Nephron progenitor cell (in vitro differentiated cells): ENCODE data around the gene KCNMB1.

Experiments used
- DNase-seq: peaks from one replicate; pipeline ENCODE4 v3.0.0; 2021
- H3K27ac Mint-ChIP-seq: 2 replicates; pipeline ENCODE4 v1.8.0; 2021; ENCODE audit warnings: mild to moderate bottlenecking, moderate library complexity, mixed read lengths
- H3K27me3 Mint-ChIP-seq: 2 replicates; pipeline ENCODE4 v1.8.0; 2021; ENCODE audit warnings: mild to moderate bottlenecking, low read depth, mixed read lengths; ENCODE audit not compliant: poor library complexity
- H3K36me3 Mint-ChIP-seq: 2 replicates; pipeline ENCODE4 v1.8.0; 2021; ENCODE audit warnings: low read depth, mixed read lengths
- H3K4me1 Mint-ChIP-seq: 2 replicates; pipeline ENCODE4 v1.8.0; 2021; ENCODE audit warnings: mixed read lengths
- H3K4me3 Mint-ChIP-seq: 2 replicates; pipeline ENCODE4 v1.8.0; 2021; ENCODE audit warnings: mild to moderate bottlenecking, moderate library complexity, mixed read lengths
- H3K9me3 Mint-ChIP-seq: 2 replicates; pipeline ENCODE4 v1.8.0; 2021; ENCODE audit warnings: mild to moderate bottlenecking, moderate library complexity, mixed read lengths
- CTCF ChIP-seq: fragments of 200-600 bp; sonication (generic); IDR thresholded peaks from 2 replicates; pipeline ENCODE4 v1.5.0; 2021; ENCODE audit warnings: antibody characterized with exemption

The KCNMB1 gene

GRCh38 chr5:170345971-170346370 is 43.2 kb downstream of the KCNMB1 start:
- H3K4me1 Mint-ChIP-seq, result peaks cover 18% of the 10 kb centered on the region
- no peak for TF ChIP-seq CTCF
- DNase-seq, result no peak
- no peaks in the 10 kb centered on the region for H3K36me3 Mint-ChIP-seq
- no peak overlapping the region for H3K4me3 Mint-ChIP-seq
- peaks cover 33% of the 10 kb centered on the region for H3K9me3 Mint-ChIP-seq
- no peak overlapping the region for H3K27ac Mint-ChIP-seq
- peaks cover 13% of the 10 kb centered on the region for H3K27me3 Mint-ChIP-seq

DNA sequence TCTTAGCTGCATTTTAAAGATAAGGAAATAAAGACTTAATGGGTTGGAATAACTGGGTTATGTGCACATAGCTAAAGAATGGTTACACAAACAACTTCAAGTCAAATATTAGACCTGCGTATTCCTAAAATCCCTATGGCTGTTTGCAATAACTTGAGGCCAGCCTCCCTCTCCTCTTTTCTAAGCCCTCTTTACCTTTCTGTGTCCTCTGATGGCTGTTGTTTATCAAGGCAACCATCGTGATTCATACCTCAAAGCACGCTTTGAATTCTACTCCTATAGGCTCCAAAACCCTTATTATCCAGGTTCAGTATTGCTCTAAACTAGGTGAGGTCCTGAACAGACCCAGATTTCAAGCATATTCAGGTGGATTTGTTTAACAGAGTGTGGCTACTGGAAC is 46.0 kb downstream of the KCNMB1 start:
- Mint-ChIP-seq H3K4me1 (peaks cover 9% of the 10 kb centered on the region), H3K27ac (no peak overlapping the region), H3K27me3 (peaks cover 13% of the 10 kb centered on the region), H3K36me3 (no peaks in the 10 kb centered on the region), H3K9me3 (peaks cover 33% of the 10 kb centered on the region), H3K4me3 (no peak overlapping the region)
- TF ChIP-seq CTCF, result no peak
- no peak for DNase-seq

DNA sequence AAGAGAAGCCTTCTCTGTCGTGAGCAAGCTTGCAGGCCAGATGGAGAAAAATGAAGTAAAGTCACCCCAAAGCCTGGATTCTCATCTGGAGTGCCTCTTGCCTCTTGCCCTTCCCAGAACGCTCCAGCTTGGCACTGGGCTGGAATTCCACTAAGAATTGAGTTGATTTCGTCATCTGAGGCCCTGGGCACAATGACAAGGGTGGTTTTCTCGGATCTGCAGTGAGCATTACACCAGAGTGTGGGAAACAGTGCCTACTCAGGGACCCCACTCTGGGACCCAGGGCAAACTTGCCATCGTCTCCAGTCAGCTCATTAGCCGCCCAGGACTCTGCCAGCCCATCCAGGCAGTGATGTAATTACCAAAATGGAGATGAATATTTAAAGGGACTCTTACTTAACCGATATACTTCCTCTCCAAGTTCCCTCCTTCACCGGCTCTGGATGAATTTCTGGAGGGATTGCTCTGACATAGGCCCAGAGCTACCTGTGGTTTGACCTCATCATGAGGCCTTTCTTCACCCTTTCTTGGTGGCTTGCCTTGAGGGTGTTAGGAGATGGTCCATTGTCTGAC is 46.9 kb downstream of the KCNMB1 start:
- Mint-ChIP-seq H3K27me3 (peaks cover 10% of the 10 kb centered on the region), H3K36me3 (no peaks in the 10 kb centered on the region), H3K4me1 (peaks cover 2% of the 10 kb centered on the region), H3K27ac (no peak overlapping the region), H3K4me3 (no peak overlapping the region), H3K9me3 (peaks cover 33% of the 10 kb centered on the region)
- TF ChIP-seq CTCF, result no peak
- no peak for DNase-seq

DNA sequence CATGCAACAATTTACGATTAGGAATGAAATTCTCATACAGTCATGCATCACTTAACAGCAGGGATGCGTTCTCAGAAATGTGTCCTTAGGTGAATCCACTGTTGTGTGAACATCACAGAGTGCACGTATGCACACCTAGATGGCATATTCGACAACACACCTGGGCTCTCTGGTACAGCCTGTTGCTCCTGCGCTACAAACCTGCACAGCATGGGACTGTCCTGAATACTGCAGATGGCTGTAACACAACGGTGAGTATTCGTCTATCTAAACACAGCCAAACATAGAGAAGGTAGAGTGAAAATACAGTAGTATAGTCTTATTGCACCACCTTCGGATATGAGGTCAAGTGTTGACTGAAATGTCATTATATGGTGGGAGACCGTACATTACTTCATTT is 47.6 kb downstream of the KCNMB1 start:
- Mint-ChIP-seq H3K4me3 (no peak overlapping the region), H3K27ac (no peak overlapping the region)

GRCh38 chr5:170339780-170340167 is 49.4 kb downstream of the KCNMB1 start:
- Mint-ChIP-seq H3K27me3 (peaks cover 10% of the 10 kb centered on the region), H3K36me3 (no peaks in the 10 kb centered on the region), H3K9me3 (peaks cover 24% of the 10 kb centered on the region), H3K27ac (no peak overlapping the region), H3K4me3 (no peak overlapping the region), H3K4me1 (peaks cover 11% of the 10 kb centered on the region)
- DNase-seq, result no peak
- no peak for TF ChIP-seq CTCF

More for the DNA sequence above, 47.6 kb downstream of the KCNMB1 start:
- no peak for TF ChIP-seq CTCF
- H3K27me3 Mint-ChIP-seq, result peaks cover 10% of the 10 kb centered on the region
- peaks cover 8% of the 10 kb centered on the region for H3K4me1 Mint-ChIP-seq
- no peak for DNase-seq
- H3K9me3 Mint-ChIP-seq, result peaks cover 33% of the 10 kb centered on the region
- no peaks in the 10 kb centered on the region for H3K36me3 Mint-ChIP-seq
